Calu3 (cell line): ENCODE results near the gene SAFB. TPM values are rescaled to one million over a fixed set of nuclear protein-coding genes. Genes with fewer than 3 reads are reported as not detected.

Experiments
- BruUV-seq: library from RNA; stranded (reverse); fragments of 400-500 nt; replicated peaks from 2 replicates; lab custom pipeline; 2021; lab: Mats Ljungman, UMichigan
- CTCF ChIA-PET: fragments of 300-600 bp; sonication (Branson Sonifier 250); formaldehyde crosslinking; loops from one replicate; lab custom pipeline; 2022; ENCODE audit warnings: antibody characterized with exemption; lab: Charles Lee
- DNase-seq: peaks from one replicate; pipeline ENCODE4 v3.0.0; 2022
- H3K27ac Mint-ChIP-seq: one replicate; pipeline ENCODE4 v1.8.0; 2022; ENCODE audit warnings: mixed read lengths; ENCODE audit not compliant: unreplicated experiment
- H3K27me3 Mint-ChIP-seq: one replicate; pipeline ENCODE4 v1.8.0; 2022; ENCODE audit warnings: mixed read lengths; ENCODE audit not compliant: unreplicated experiment
- H3K36me3 Mint-ChIP-seq: one replicate; pipeline ENCODE4 v1.8.0; 2022; ENCODE audit warnings: mild to moderate bottlenecking, moderate library complexity, mixed read lengths; ENCODE audit not compliant: insufficient read depth, unreplicated experiment
- H3K4me1 Mint-ChIP-seq: one replicate; pipeline ENCODE4 v1.8.0; 2022; ENCODE audit warnings: mild to moderate bottlenecking, low read depth, mixed read lengths; ENCODE audit not compliant: unreplicated experiment
- H3K4me3 Mint-ChIP-seq: one replicate; pipeline ENCODE4 v1.8.0; 2022; ENCODE audit warnings: mild to moderate bottlenecking, low read depth, moderate library complexity, mixed read lengths; ENCODE audit not compliant: unreplicated experiment
- H3K9me3 Mint-ChIP-seq: one replicate; pipeline ENCODE4 v1.8.0; 2022; ENCODE audit warnings: low read depth, mixed read lengths; ENCODE audit not compliant: unreplicated experiment
- intact Hi-C: fragments of 100-400 bp; cut with micrococcal nuclease; formaldehyde crosslinking; loops from one replicate; pipeline ENCODE4 v1.10.0; 2022; ENCODE audit not compliant: unreplicated experiment
- total RNA-seq: library from RNA; stranded (reverse); gene quantifications from 2 replicates; pipeline ENCODE4 v1.2.3, GENCODE V29; 2022
- TF ChIP-seq, protein P1 (sequence below): fragments of 200-600 bp; IDR thresholded peaks from one replicate; pipeline ENCODE4 v1.8.0; 2022; ENCODE audit warnings: antibody characterized with exemption; ENCODE audit not compliant: unreplicated experiment

Gene SAFB
- total RNA-seq, 1 experiment from 2014 or later = 87.3 TPM

- no peak for DNase-seq
- H3K27me3 Mint-ChIP-seq = no peaks in the 10 kb centered on the region
- intact Hi-C loops = no loop called here
- no TSS peak for BruUV-seq
- CTCF ChIA-PET = no interaction called here
- no peak overlapping the region for H3K27ac Mint-ChIP-seq
- H3K36me3 Mint-ChIP-seq = peaks cover 44% of the 10 kb centered on the region
- H3K4me1 Mint-ChIP-seq = peaks cover 7% of the 10 kb centered on the region
- no peaks in the 10 kb centered on the region for H3K9me3 Mint-ChIP-seq
- TF ChIP-seq, protein P1, sequence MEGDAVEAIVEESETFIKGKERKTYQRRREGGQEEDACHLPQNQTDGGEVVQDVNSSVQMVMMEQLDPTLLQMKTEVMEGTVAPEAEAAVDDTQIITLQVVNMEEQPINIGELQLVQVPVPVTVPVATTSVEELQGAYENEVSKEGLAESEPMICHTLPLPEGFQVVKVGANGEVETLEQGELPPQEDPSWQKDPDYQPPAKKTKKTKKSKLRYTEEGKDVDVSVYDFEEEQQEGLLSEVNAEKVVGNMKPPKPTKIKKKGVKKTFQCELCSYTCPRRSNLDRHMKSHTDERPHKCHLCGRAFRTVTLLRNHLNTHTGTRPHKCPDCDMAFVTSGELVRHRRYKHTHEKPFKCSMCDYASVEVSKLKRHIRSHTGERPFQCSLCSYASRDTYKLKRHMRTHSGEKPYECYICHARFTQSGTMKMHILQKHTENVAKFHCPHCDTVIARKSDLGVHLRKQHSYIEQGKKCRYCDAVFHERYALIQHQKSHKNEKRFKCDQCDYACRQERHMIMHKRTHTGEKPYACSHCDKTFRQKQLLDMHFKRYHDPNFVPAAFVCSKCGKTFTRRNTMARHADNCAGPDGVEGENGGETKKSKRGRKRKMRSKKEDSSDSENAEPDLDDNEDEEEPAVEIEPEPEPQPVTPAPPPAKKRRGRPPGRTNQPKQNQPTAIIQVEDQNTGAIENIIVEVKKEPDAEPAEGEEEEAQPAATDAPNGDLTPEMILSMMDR = no peak
- no peak overlapping the region for H3K4me3 Mint-ChIP-seq
Measured at GRCh38 chr19:5642204-5642603, 19.3 kb downstream of the SAFB start.

- Mint-ChIP-seq H3K4me1 (peaks cover 7% of the 10 kb centered on the region), H3K4me3 (no peak overlapping the region), H3K27ac (no peak overlapping the region), H3K9me3 (no peaks in the 10 kb centered on the region), H3K27me3 (no peaks in the 10 kb centered on the region), H3K36me3 (peaks cover 46% of the 10 kb centered on the region)
- DNase-seq = no peak
- no TSS peak for BruUV-seq
- CTCF ChIA-PET = interaction anchor here (0.7 kb wide), 1 partner anchor 173 kb away, joined by 3 read pairs; no protein-coding TSS in a partner anchor
- TF ChIP-seq, protein P1 = no peak
- intact Hi-C loops = no loop called here
Measured at GRCh38 chr19:5643060-5643459, 20.2 kb downstream of the SAFB start.

GRCh38 chr19:5644037-5644436 lies 21.2 kb downstream of the SAFB start:
- H3K9me3 Mint-ChIP-seq = no peaks in the 10 kb centered on the region
- H3K4me1 Mint-ChIP-seq = peaks cover 7% of the 10 kb centered on the region
- no peak for DNase-seq
- peaks cover 51% of the 10 kb centered on the region for H3K36me3 Mint-ChIP-seq
- TF ChIP-seq, protein P1 = no peak
- no peak overlapping the region for H3K4me3 Mint-ChIP-seq
- no peaks in the 10 kb centered on the region for H3K27me3 Mint-ChIP-seq
- CTCF ChIA-PET = interaction anchor here (0.6 kb wide), 1 partner anchor 130 kb away, joined by 4 read pairs; no protein-coding TSS in a partner anchor
- H3K27ac Mint-ChIP-seq = no peak overlapping the region
- intact Hi-C loops = no loop called here
- no TSS peak for BruUV-seq

DNA sequence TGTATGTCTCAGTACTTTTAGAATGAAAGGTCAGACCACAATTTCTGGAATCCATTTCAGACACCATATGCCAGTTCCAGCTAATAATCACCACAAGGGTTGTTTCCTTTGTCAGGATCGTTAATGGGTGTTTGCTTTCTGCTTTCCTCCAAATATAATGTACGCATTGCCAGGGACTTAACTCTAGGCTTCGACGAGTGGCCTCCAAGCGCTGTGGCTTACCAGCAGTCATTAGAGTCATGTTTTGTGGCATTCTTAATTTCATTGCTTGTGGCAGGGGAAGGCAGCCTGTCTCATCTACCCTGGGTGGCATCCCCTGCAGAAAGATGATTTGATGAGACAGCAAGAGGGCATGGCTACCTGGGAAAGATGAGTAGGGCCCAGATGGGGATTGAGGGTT lies 22.5 kb downstream of the SAFB start:
- Mint-ChIP-seq H3K9me3 (no peaks in the 10 kb centered on the region), H3K36me3 (peaks cover 48% of the 10 kb centered on the region), H3K27me3 (no peaks in the 10 kb centered on the region), H3K27ac (no peak overlapping the region), H3K4me3 (no peak overlapping the region), H3K4me1 (peaks cover 7% of the 10 kb centered on the region)
- CTCF ChIA-PET = no interaction called here
- BruUV-seq = no TSS peak
- DNase-seq = no peak
- intact Hi-C loops = no loop called here
- TF ChIP-seq, protein P1 = no peak
